Fibroblast of skin of right quadriceps (primary cell): Measurements from ENCODE around the gene USP47.

Source experiments
- DNase-seq: peaks from one replicate; pipeline ENCODE4 v3.0.0-alpha.2; 2013

USP47 gene

GRCh38 chr11:11985016-11985715, 143.4 kb downstream of the USP47 start:
- peak; percentile 88 for DNase-seq

- no peak for DNase-seq
Observed at GRCh38 chr11:11985954-11986949, 144.5 kb downstream of the USP47 start.

- DNase-seq: peak; percentile 63
Observed at GRCh38 chr11:11987503-11988022, 145.8 kb downstream of the USP47 start.

DNA sequence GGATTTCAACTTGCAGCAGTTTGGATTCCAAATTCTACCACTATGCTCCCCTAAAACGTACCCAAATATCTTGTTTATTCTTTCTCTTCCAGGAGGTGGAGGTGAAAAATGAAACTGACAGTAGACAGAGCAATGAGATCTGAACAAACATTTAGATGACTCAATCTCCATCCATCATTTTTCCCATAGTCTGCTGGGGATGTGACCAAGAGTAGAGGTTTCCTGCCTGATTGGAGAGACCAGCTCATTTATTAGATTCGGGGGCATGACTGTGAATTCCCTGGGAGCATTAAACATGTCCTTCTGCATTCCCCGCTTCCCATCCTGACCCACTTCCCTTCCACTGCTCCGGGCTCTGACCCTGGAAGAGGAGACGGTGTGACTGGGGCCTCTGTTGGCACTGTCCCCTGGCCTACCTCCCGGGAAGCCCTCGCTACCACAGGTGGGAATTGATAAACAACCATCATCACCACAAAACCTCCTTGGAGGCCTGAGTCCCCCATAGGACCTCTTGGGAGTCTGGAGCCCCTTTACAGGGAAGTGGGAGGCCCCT, 146.4 kb downstream of the USP47 start:
- peak; percentile 78 for DNase-seq

DNA sequence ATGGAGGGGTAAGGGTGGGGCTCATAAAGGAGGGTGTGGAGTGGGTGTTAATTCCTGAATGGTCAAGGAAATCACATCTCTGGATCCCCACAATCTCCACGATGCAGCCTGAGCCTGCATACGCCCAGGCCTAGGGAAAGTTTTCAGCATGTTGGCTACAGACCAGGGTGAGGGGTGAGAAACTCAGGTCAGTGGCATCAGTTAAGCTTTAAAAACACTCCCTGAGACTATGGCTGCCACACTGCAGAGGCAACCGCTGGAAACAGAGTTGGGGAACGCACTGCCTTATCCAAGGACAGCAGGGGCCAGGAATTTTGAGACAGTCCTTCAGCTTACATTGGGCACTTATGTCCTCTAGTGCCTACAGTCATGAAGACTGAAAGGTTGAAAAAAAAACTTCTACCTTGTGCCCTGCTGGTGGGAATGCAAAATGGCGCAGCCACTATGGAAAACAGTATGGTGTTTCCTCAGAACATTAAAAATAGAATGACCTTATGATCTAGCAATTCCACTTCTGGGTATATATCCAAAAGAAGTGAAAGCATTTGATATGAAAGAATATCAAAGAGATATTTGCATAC, 147.0 kb downstream of the USP47 start:
- DNase-seq: no peak

DNA sequence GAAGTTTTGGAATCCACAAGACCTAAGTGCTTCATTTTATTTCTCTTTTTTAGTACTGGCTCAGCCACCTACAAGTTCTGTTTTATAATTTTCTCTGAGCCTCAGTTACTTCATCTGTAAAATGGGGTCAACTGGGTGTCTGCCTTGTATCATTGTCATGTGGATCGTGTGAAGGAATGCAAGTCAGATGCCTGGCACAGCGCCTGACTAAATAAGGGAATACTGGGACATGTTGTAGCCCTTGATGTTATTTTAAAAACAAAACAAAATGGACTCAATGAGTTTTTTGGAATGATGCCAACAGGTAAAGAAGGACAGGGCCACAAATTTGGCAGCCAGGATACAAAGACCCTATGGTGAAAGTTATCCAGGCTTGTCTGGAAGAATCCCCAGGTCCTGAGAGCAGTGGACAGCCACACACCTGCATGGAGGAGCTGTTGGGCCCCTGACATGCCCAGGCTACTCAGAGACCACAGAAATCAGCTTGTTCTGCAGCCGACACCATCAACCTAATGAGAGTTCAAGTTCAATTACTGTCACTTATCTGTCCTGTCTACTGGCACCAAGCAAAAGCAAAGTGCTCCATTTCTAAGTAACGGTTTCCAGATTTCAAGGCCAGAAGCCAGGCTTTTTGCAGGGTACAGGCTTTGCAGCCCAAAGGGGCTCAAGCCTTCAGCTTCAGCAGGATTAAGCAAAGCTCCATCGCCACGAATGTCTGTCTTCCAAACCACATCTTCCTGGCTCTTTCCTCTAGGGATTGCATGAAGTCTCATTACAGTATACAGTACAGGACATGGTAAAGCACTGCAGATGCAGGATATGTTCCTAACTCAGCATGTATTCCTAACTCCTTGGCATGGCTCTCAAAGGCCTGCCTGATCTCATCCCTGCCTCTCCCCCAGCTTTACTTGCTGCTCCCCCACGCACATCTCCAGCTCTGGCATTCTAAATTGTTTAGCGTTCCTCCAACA, 148.3 kb downstream of the USP47 start:
- peak; percentile 85 for DNase-seq

GRCh38 chr11:11992257-11993212, 150.8 kb downstream of the USP47 start:
- DNase-seq: no peak

- peak; percentile 81 for DNase-seq
Observed at GRCh38 chr11:11993839-11994238, 152.1 kb downstream of the USP47 start.

DNA sequence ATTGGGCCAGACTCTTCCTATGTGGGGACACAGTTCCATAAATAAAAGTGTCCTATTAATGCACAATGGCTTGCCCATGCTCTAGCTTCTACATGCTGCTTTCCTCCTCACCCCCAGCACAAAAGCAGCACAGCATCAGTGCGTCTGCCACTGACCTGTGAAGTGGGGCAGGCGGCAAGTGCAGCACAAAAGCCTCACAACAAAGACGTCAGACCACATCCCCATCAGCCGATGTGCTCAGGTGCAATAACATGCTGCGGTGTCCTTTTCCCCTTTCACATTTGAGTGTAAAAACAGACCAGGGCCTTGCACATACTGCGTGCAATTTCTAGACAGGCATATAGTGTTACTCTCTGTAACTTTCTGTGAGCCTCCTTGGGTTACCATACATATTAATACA, 153.8 kb downstream of the USP47 start:
- no peak for DNase-seq

GRCh38 chr11:11996321-11997048, 154.7 kb downstream of the USP47 start:
- no peak for DNase-seq

GRCh38 chr11:11997049-11997322, 155.2 kb downstream of the USP47 start:
- no peak for DNase-seq

DNA sequence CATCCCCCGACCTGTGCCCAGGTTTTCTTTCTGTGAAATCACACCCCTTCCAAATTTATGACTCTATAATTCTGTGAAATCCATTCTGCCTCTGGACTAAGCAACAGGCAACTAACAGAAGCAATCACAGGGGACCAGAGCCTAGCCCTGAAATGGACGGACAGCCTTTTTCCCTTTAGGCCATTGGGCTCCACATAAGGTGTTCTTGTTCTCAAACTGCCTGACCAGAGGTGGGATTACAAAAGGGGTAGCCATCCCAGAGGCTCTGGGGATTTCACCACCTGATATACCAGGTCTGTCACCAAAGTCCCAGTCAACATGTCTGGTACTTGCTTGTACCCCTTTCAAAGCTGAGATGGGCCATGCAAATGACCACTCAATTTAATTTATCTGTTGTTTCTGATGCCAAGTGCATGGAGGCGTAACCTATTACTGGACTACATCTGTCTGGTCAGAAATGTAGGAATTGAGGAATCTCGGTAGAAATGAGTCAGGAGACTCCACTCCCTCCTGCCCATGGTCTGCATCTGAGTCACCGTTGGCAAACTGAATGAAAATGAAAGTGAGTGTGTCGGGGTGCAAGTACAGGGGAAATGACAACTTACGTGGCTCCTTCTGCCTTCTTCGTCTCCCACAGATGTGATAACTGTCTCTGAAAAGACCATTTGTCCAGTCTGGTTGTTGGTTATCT, 156.5 kb downstream of the USP47 start:
- DNase-seq: peak; percentile 84

DNA sequence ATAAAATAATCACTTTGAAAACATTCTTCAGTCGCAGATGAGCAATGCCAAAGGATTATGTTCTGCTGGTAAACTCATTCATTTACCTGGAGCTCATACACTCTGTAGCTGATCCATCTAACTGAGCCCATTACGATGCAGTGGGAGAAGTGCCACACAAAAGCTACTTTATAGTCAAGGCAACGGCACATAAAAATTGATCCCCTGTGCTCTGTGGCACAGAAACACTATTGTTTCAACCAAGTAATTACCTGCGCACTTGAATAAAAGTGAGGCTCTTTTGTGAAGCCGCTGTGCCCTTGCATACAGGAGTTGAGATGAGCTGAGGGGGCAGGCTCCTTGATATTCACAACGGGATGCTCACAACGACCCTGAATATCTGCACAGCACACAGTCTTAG, 159.4 kb downstream of the USP47 start:
- no peak for DNase-seq

- DNase-seq: no peak
Observed at GRCh38 chr11:12003336-12003735, 161.6 kb downstream of the USP47 start.

DNA sequence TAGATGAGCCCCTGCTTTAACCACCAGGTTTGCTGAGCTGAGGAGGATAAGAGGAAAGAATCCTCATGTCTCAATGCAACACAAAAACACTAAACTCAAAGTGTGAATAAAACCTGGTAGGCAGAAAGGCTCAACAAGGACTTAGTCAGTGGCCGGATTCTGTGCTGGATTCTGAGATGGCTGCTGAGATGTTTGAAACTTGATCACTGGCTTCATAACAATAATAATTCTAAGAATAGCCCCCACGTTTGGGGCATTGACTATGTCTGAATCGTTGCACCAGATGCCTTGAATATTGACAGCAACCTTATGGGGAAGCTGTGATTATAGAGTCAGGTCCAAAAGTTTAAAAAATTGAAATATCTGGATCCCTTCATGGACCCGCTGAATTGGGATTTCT, 162.0 kb downstream of the USP47 start:
- no peak for DNase-seq

- no peak for DNase-seq
Observed at GRCh38 chr11:12005061-12005460, 163.3 kb downstream of the USP47 start.

DNA sequence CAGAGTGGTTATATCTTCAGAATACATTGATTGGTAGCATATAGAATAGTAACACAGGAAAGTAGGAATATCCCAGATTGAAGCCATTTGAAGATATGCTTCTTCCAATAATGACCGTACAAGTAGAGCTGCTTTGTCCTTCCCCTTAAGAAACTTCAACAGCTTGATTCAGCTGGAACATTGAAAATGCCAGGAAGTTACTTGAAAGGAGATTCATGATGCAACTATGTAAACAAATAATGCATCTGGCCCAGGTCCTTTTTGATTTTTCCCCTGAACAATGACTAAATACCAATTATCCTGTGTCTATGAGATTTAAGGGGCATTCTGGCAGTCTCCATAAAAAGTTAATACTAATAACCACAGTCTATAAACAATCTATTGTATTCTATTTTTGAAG, 163.7 kb downstream of the USP47 start:
- peak; percentile 65 for DNase-seq

DNA sequence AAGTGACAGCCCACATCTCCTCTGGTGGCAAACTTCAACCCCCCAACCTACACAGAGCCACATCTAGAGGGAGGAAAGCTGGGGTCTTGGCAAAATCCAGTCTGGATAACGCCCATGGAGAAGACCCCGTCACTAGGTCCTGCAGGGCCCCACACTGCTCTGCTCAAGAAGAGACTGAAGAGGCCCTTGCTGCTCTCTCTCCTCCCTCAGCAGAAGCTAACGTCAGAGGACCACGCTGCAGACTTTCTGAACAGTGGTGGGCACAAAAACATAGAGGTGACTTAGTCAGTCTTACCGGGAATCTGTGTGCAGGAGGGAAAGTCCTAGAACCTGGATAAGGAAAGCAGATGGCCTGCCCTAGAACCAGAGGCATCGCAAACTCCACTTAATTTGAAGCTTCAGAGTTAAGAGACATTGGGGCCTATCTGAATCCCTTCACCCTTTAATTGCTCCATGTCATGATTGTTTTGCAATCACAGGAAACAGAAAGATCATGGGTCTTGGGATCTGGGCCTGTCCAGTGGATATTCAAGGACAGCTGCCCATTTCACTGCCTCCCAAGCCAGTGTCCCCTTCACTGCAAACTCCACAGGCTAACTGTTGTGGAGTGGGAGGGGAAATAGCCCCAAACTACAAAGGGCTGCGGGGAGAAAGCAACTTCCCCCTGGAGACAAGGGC, 164.9 kb downstream of the USP47 start:
- no peak for DNase-seq

GRCh38 chr11:12007230-12007593, 165.4 kb downstream of the USP47 start:
- no peak for DNase-seq
